GM23338 (cell line): Measurements from ENCODE around the gene CACNA1C. TPM values are rescaled to one million over a fixed set of nuclear protein-coding genes. Genes with fewer than 3 reads are reported as not detected.

Experiments
- ATAC-seq: fragments of 200-7000 bp; cut with Tn5 transposase; 3 replicates; pipeline ENCODE4 v1.9.1; 2020
- DNase-seq: peaks from one replicate; pipeline ENCODE4 v3.0.0-alpha.2; 2015; ENCODE audit warnings: low spot score
- H2AFZ ChIP-seq: fragments of 200-600 bp; sonication (generic); 2 replicates; pipeline ENCODE4 v1.8.0; 2016; ENCODE audit warnings: antibody characterized with exemption, mild to moderate bottlenecking, moderate library complexity
- H3F3A ChIP-seq: fragments of 200-600 bp; sonication (generic); replicated peaks from 2 replicates; pipeline ENCODE4 v1.8.0; 2017; ENCODE audit warnings: antibody characterized with exemption, mixed run types, low read depth
- H3K27ac ChIP-seq: fragments of 200-600 bp; sonication (generic); 2 replicates; pipeline ENCODE4 v1.6.1; 2016; ENCODE audit warnings: low read depth
- H3K27me3 ChIP-seq: fragments of 200-600 bp; sonication (generic); 2 replicates; pipeline ENCODE4 v1.8.0; 2016; ENCODE audit warnings: mild to moderate bottlenecking, mixed run types, moderate library complexity; ENCODE audit not compliant: insufficient read depth
- H3K36me3 ChIP-seq: fragments of 200-600 bp; sonication (generic); 2 replicates; pipeline ENCODE4 v1.8.0; 2016; ENCODE audit warnings: mild to moderate bottlenecking; ENCODE audit not compliant: insufficient read depth
- H3K4me1 ChIP-seq: fragments of 200-600 bp; sonication (generic); 2 replicates; pipeline ENCODE4 v1.8.0; 2016; ENCODE audit warnings: mild to moderate bottlenecking, moderate library complexity; ENCODE audit not compliant: insufficient read depth
- H3K4me2 ChIP-seq: fragments of 200-600 bp; sonication (generic); 2 replicates; pipeline ENCODE4 v1.7.1; 2017; ENCODE audit warnings: mixed run types
- H3K4me3 ChIP-seq: fragments of 200-600 bp; sonication (generic); 2 replicates; pipeline ENCODE4 v1.6.1; 2016; ENCODE audit warnings: mixed run types
- H3K79me2 ChIP-seq: fragments of 200-600 bp; sonication (generic); replicated peaks from 2 replicates; pipeline ENCODE4 v1.8.0; 2017; ENCODE audit warnings: mild to moderate bottlenecking; ENCODE audit not compliant: insufficient read depth
- H3K9me2 ChIP-seq: fragments of 200-600 bp; sonication (generic); 2 replicates; pipeline ENCODE4 v1.8.0; 2017; ENCODE audit not compliant: insufficient read depth
- H4K20me1 ChIP-seq: fragments of 200-600 bp; sonication (generic); replicated peaks from 2 replicates; pipeline ENCODE4 v1.8.0; 2017; ENCODE audit warnings: mild to moderate bottlenecking; ENCODE audit not compliant: insufficient read depth
- H3K27ac Mint-ChIP-seq: 2 replicates; pipeline ENCODE4 v1.8.0; 2020; ENCODE audit warnings: inconsistent platforms, mild to moderate bottlenecking, moderate library complexity, mixed read lengths
- H3K27me3 Mint-ChIP-seq: 3 replicates; pipeline ENCODE4 v1.8.0; 2022; ENCODE audit warnings: low read depth, mild to moderate bottlenecking, moderate library complexity, mixed read lengths, inconsistent platforms; ENCODE audit not compliant: insufficient read depth, poor library complexity
- H3K36me3 Mint-ChIP-seq: 3 replicates; pipeline ENCODE4 v1.8.0; 2021; ENCODE audit warnings: low read depth, mild to moderate bottlenecking, inconsistent platforms, moderate library complexity, mixed read lengths
- H3K4me1 Mint-ChIP-seq: 3 replicates; pipeline ENCODE4 v1.8.0; 2020; ENCODE audit warnings: mild to moderate bottlenecking, inconsistent platforms, mixed read lengths
- H3K4me3 Mint-ChIP-seq: 3 replicates; pipeline ENCODE4 v1.8.0; 2021; ENCODE audit warnings: moderate library complexity, mild to moderate bottlenecking, inconsistent platforms, mixed read lengths
- H3K9me3 Mint-ChIP-seq: 3 replicates; pipeline ENCODE4 v1.8.0; 2020; ENCODE audit warnings: moderate library complexity, mild to moderate bottlenecking, inconsistent platforms, mixed read lengths
- NANOG ChIP-seq: IDR thresholded peaks from 2 replicates; pipeline ENCODE4 v1.6.1; 2016; ENCODE audit warnings: antibody characterized with exemption, borderline replicate concordance
- STAT1 ChIP-seq: IDR thresholded peaks from one replicate; pipeline ENCODE4 v1.6.1; 2016; ENCODE audit warnings: antibody characterized with exemption; ENCODE audit not compliant: unreplicated experiment
- ZNF114 ChIP-seq: fragments of 250-450 bp; sonication (Bioruptor Pico); IDR thresholded peaks from 2 replicates; pipeline ENCODE4 v1.5.0; 2020; ENCODE audit warnings: mild to moderate bottlenecking, moderate library complexity
- ZNF331 ChIP-seq: fragments of 250-450 bp; sonication (Bioruptor Pico); IDR thresholded peaks from 2 replicates; pipeline ENCODE4 v1.5.0; 2020; ENCODE audit warnings: low read depth, mild to moderate bottlenecking, moderate library complexity
- polyA plus RNA-seq: library from polyadenylated mRNA; unstranded; fragments of >200 nt; fragmentation: Nextera tagmentation; extraction: Ambion mirVana; gene quantifications from 2 replicates; pipeline ENCODE4 v1.2.1, GENCODE V29; 2016
- total RNA-seq: library from RNA; depleted of rRNA; stranded (reverse); fragments of >200 nt; shearing (Covaris generic); gene quantifications from 2 replicates; pipeline ENCODE4 v1.2.3, GENCODE V29; 2014
- TF ChIP-seq, protein P1 (sequence below): IDR thresholded peaks from one replicate; pipeline ENCODE4 v1.6.1; 2018; ENCODE audit warnings: antibody characterized with exemption; ENCODE audit not compliant: unreplicated experiment
- TF ChIP-seq, protein P2 (sequence below): IDR thresholded peaks from 2 replicates; pipeline ENCODE4 v1.6.1; 2016; ENCODE audit warnings: antibody characterized with exemption
- TF ChIP-seq, protein P3 (sequence below), 2 experiments: fragments of 200-600 bp in 1 of 2; sonication (generic) in 1 of 2; conservative IDR thresholded peaks; 2 replicates each; pipeline versions ENCODE4 v1.5.1 to v1.6.1; 2016 to 2017; ENCODE audit warnings: antibody characterized with exemption in 2 of 2, low read depth in 2 of 2, mild to moderate bottlenecking in 2 of 2, moderate library complexity in 1 of 2

Gene CACNA1C
- total and polyA plus RNA-seq, 2 experiments from 2014 or later: 0.78 to 2.1 TPM

DNA sequence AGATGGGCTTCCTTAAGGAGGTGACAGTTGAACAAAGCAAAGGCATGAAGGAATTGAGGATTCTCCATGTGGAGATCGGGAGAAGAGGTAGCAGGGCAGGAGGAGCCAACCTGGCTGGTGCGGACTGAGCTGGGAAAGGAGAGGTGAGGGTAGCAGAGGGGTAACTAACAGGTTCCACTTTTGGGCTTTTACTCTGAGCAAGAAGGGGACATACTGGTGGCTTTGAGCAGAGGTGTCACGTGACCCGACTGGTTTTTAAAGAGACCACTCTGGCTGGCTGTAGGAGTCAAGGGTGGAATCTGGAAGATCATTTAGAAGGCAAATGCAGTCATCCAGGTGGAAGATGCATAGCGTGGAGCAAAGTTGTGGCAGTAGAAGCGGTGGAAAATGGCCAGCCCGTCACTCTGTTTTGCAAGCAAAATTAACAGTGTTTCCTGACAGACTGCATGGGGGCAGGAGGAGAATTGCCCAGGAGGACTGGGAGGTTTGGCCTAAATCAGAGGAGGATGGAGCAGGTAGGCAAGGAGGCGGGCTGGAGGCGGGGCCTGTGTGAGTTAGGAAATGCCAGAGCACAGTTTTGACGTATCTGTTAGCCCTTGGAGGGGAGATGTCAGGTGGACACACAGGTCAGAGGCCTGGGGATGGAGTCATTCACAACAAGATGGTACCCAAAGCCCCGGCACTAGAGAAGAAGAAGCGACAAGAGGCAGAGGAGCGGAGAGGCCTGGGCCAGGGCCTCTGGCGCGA, 585.7 kb downstream of the CACNA1C start (continued):
- no peak for TF ChIP-seq ZNF114 (CRISPR knock-in tag)
- TF ChIP-seq, protein P1, sequence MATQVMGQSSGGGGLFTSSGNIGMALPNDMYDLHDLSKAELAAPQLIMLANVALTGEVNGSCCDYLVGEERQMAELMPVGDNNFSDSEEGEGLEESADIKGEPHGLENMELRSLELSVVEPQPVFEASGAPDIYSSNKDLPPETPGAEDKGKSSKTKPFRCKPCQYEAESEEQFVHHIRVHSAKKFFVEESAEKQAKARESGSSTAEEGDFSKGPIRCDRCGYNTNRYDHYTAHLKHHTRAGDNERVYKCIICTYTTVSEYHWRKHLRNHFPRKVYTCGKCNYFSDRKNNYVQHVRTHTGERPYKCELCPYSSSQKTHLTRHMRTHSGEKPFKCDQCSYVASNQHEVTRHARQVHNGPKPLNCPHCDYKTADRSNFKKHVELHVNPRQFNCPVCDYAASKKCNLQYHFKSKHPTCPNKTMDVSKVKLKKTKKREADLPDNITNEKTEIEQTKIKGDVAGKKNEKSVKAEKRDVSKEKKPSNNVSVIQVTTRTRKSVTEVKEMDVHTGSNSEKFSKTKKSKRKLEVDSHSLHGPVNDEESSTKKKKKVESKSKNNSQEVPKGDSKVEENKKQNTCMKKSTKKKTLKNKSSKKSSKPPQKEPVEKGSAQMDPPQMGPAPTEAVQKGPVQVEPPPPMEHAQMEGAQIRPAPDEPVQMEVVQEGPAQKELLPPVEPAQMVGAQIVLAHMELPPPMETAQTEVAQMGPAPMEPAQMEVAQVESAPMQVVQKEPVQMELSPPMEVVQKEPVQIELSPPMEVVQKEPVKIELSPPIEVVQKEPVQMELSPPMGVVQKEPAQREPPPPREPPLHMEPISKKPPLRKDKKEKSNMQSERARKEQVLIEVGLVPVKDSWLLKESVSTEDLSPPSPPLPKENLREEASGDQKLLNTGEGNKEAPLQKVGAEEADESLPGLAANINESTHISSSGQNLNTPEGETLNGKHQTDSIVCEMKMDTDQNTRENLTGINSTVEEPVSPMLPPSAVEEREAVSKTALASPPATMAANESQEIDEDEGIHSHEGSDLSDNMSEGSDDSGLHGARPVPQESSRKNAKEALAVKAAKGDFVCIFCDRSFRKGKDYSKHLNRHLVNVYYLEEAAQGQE: no peak

DNA sequence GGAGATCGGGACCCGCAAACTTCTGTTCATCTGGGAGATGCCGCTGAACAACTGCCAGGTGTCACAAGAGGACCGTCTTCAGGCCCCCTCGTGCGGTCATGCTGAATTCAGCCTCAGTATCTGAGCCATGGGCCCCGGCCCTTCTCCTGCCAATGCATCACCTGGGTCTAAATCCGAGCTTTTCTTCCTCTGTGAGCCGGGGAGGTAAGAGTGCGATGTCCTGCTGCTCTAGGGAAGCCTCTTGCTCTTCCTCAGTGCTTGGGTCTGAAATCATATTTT, 586.2 kb downstream of the CACNA1C start:
- TF ChIP-seq NANOG (no peak), ZNF331 (CRISPR knock-in tag) (no peak), STAT1 (no peak)
- TF ChIP-seq, protein P2, sequence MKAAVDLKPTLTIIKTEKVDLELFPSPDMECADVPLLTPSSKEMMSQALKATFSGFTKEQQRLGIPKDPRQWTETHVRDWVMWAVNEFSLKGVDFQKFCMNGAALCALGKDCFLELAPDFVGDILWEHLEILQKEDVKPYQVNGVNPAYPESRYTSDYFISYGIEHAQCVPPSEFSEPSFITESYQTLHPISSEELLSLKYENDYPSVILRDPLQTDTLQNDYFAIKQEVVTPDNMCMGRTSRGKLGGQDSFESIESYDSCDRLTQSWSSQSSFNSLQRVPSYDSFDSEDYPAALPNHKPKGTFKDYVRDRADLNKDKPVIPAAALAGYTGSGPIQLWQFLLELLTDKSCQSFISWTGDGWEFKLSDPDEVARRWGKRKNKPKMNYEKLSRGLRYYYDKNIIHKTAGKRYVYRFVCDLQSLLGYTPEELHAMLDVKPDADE: no peak
- H3K4me2 ChIP-seq: no peak overlapping the region
- peaks cover 34% of the 10 kb centered on the region for H3K4me1 Mint-ChIP-seq

DNA sequence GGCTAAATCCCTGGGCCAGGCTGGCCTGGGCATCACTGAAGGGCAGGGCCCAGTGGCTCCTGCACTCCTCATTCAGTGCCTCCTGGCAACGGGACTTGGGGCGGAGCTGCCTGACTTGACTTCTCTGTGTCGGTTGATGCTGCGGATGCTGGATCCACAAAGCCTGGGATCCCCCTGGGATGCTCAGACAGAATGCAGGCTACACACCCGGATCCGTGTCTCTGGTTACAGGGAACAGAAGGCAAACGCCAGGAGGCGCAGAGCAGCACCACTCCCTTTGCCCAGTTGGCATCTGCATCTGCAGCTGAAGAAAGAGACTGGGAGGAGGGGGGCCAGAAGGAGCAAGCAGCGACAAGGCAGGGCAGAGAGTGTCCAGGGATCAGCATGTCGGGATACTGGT, 587.5 kb downstream of the CACNA1C start:
- no peaks in the 10 kb centered on the region for H3K36me3 Mint-ChIP-seq
- no peak overlapping the region for H3K4me3 Mint-ChIP-seq
- no peak overlapping the region for H2AFZ ChIP-seq
- DNase-seq (no peak), ATAC-seq (no peak)
- H4K20me1 ChIP-seq: no peaks in the 10 kb centered on the region
- no peak overlapping the region for H3K4me2 ChIP-seq
- H3K9me3 Mint-ChIP-seq: no peaks in the 10 kb centered on the region; the same call in 2 of the 3 replicates
- no peaks in the 10 kb centered on the region for H3K27me3 ChIP-seq
- peaks cover 13% of the 10 kb centered on the region; the same call in 1 of the 2 replicates for H3K4me1 ChIP-seq
- H3F3A ChIP-seq: no peaks in the 10 kb centered on the region
- peaks cover 38% of the 10 kb centered on the region for H3K4me1 Mint-ChIP-seq
- H3K27me3 Mint-ChIP-seq: peaks cover 3% of the 10 kb centered on the region
- no peak overlapping the region for H3K27ac Mint-ChIP-seq
- TF ChIP-seq, protein P1: no peak
- TF ChIP-seq, protein P3, sequence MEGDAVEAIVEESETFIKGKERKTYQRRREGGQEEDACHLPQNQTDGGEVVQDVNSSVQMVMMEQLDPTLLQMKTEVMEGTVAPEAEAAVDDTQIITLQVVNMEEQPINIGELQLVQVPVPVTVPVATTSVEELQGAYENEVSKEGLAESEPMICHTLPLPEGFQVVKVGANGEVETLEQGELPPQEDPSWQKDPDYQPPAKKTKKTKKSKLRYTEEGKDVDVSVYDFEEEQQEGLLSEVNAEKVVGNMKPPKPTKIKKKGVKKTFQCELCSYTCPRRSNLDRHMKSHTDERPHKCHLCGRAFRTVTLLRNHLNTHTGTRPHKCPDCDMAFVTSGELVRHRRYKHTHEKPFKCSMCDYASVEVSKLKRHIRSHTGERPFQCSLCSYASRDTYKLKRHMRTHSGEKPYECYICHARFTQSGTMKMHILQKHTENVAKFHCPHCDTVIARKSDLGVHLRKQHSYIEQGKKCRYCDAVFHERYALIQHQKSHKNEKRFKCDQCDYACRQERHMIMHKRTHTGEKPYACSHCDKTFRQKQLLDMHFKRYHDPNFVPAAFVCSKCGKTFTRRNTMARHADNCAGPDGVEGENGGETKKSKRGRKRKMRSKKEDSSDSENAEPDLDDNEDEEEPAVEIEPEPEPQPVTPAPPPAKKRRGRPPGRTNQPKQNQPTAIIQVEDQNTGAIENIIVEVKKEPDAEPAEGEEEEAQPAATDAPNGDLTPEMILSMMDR (conservative IDR thresholded peaks at IDR 0.05; ENCODE audit: low read depth in 2 of 2): peak in 1 of 2 experiments; percentile 26; a peak in 1 of 4 replicates
- H3K79me2 ChIP-seq: no peaks in the 10 kb centered on the region
- H3K4me3 ChIP-seq: no peak overlapping the region
- H3K9me2 ChIP-seq: peaks cover 4% of the 10 kb centered on the region; the same call in 1 of the 2 replicates
- no peak overlapping the region for H3K27ac ChIP-seq
- H3K36me3 ChIP-seq: no peaks in the 10 kb centered on the region

More for the DNA sequence above, 586.2 kb downstream of the CACNA1C start:
- no peak overlapping the region for H3K27ac Mint-ChIP-seq
- Histone ChIP-seq H3K79me2 (no peaks in the 10 kb centered on the region), H3K9me2 (peaks cover 4% of the 10 kb centered on the region; the same call in 1 of the 2 replicates), H2AFZ (no peak overlapping the region), H4K20me1 (no peaks in the 10 kb centered on the region), H3K4me3 (no peak overlapping the region), H3K27ac (no peak overlapping the region), H3F3A (no peaks in the 10 kb centered on the region), H3K4me1 (peaks cover 13% of the 10 kb centered on the region; the same call in 1 of the 2 replicates), H3K36me3 (no peaks in the 10 kb centered on the region), H3K27me3 (no peaks in the 10 kb centered on the region)
- no peak overlapping the region for H3K4me3 Mint-ChIP-seq
- DNase-seq (no peak), ATAC-seq (no peak)
- H3K9me3 Mint-ChIP-seq: no peaks in the 10 kb centered on the region; the same call in 2 of the 3 replicates
- peaks cover 3% of the 10 kb centered on the region for H3K27me3 Mint-ChIP-seq
- H3K36me3 Mint-ChIP-seq: no peaks in the 10 kb centered on the region
